Measurements from ENCODE around the gene SERPINA6. TPM values are rescaled to one million over a fixed set of nuclear protein-coding genes. Genes with fewer than 3 reads are reported as not detected.
"Not testable (repeated sequence)": the region's sequence is repeated elsewhere in the genome, so short reads cannot be mapped to it uniquely, and the experiment has no call there.

SERPINA6 gene
- total RNA-seq, 2 donors from 2014 or later: not detected

GRCh38 chr14:94349276-94349675, 26.1 kb upstream of the SERPINA6 start:
- no peaks in the 10 kb centered on the region for H3K9me3 ChIP-seq (ENCODE audit: control insufficient read depth, low read length)
- H3K27me3 Mint-ChIP-seq (ENCODE audit: insufficient read depth): peaks cover 14% of the 10 kb centered on the region
- peaks cover 10% of the 10 kb centered on the region for H3K9me3 Mint-ChIP-seq
- no peaks in the 10 kb centered on the region for H3K4me1 Mint-ChIP-seq
- no peaks in the 10 kb centered on the region for H3K36me3 Mint-ChIP-seq (ENCODE audit: low read depth)
- no peak for TF ChIP-seq CTCF (conservative IDR thresholded peaks at IDR 0.05)
- H3K4me1 ChIP-seq (ENCODE audit: control insufficient read depth, insufficient read depth, low read length): no peaks in the 10 kb centered on the region
- H3K9ac ChIP-seq (ENCODE audit: extremely low read depth, low read length, poor library complexity, severe bottlenecking): no peak overlapping the region
- no peaks in the 10 kb centered on the region for H3K36me3 ChIP-seq (ENCODE audit: control insufficient read depth, insufficient read depth, low read length)
- WGBS, 2 experiments (ENCODE audit: insufficient coverage in 1 of 2, insufficient read length in 1 of 2): 89 to 94% methylated on average over 5 to 7 of the region's 7 CpGs
- no peak overlapping the region for H3K27ac Mint-ChIP-seq
- no peak for DNase-seq
- no peak overlapping the region for H3K4me3 ChIP-seq (ENCODE audit: low read length)
- no peak overlapping the region for H3K4me3 Mint-ChIP-seq
- no peak overlapping the region for H3K27ac ChIP-seq (ENCODE audit: low read depth, low read length)
- H3K27me3 ChIP-seq (ENCODE audit: control insufficient read depth, insufficient read depth, low read length, poor library complexity, severe bottlenecking): no peaks in the 10 kb centered on the region

DNA sequence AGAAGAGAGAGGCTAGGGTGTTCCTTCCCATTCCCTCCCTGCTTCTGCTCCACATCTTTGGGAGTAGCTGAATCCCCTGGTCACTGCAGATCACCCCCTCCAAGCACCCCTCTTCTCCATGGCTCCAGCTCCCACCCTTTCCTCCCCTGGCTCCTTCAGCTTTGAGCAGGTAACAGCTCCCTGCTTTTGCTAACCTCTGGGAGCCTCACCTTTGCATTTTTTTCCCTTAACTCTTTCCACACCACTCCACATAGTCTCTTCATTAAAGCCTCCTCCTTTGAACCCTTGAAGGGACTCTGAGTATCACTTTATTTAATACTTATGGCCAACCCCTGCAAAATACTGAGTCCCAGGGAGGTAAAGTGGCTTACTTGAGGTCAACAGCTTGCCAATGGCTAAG, 25.7 kb upstream of the SERPINA6 start:
- H3K4me3 ChIP-seq (ENCODE audit: low read length): no peak overlapping the region
- H3K9me3 Mint-ChIP-seq: peaks cover 10% of the 10 kb centered on the region

DNA sequence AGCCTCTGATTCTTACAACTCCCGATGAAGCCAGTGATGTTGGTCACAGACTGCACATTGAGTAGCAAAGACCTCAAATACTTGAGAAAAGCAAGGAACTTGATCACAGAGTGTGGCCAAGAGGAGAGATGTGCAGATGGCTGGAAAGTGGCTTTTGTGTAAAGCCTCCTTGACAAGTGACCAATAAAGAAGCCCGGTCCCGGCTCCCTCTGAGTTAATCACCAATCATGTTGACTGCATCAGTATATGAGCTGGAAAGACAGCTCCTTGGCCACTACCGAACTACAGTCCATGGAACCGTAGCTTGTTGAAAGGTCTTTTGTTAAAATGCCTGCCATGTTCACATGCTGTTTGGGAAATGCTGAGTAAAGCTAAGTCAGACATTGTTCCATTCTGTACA, 23.7 kb upstream of the SERPINA6 start:
- Histone ChIP-seq H3K4me3 (ENCODE audit: low read length) (no peak overlapping the region), H3K4me1 (ENCODE audit: control insufficient read depth, insufficient read depth, low read length) (no peaks in the 10 kb centered on the region), H3K36me3 (ENCODE audit: control insufficient read depth, insufficient read depth, low read length) (no peaks in the 10 kb centered on the region), H3K9me3 (ENCODE audit: control insufficient read depth, low read length) (no peaks in the 10 kb centered on the region), H3K27ac (ENCODE audit: low read depth, low read length) (no peak overlapping the region), H3K9ac (ENCODE audit: extremely low read depth, low read length, poor library complexity, severe bottlenecking) (no peak overlapping the region), H3K27me3 (ENCODE audit: control insufficient read depth, insufficient read depth, low read length, poor library complexity, severe bottlenecking) (no peaks in the 10 kb centered on the region)
- no peak for DNase-seq
- Mint-ChIP-seq H3K4me1 (no peaks in the 10 kb centered on the region), H3K36me3 (ENCODE audit: low read depth) (no peaks in the 10 kb centered on the region), H3K4me3 (no peak overlapping the region), H3K27me3 (ENCODE audit: insufficient read depth) (peaks cover 16% of the 10 kb centered on the region), H3K9me3 (no peaks in the 10 kb centered on the region), H3K27ac (no peak overlapping the region)
- TF ChIP-seq CTCF (conservative IDR thresholded peaks at IDR 0.05): no peak
- WGBS, 2 experiments (ENCODE audit: insufficient coverage in 1 of 2, insufficient read length in 1 of 2): 96 to 97% methylated on average over 5 of the region's 5 CpGs

More for the DNA sequence above, 25.7 kb upstream of the SERPINA6 start:
- no peak overlapping the region for H3K27ac Mint-ChIP-seq
- no peaks in the 10 kb centered on the region for H3K36me3 ChIP-seq (ENCODE audit: control insufficient read depth, insufficient read depth, low read length)
- H3K9ac ChIP-seq (ENCODE audit: extremely low read depth, low read length, poor library complexity, severe bottlenecking): no peak overlapping the region
- H3K36me3 Mint-ChIP-seq (ENCODE audit: low read depth): no peaks in the 10 kb centered on the region
- H3K4me3 Mint-ChIP-seq: no peak overlapping the region
- H3K27ac ChIP-seq (ENCODE audit: low read depth, low read length): no peak overlapping the region
- H3K4me1 ChIP-seq (ENCODE audit: control insufficient read depth, insufficient read depth, low read length): no peaks in the 10 kb centered on the region
- no peaks in the 10 kb centered on the region for H3K4me1 Mint-ChIP-seq
- no peaks in the 10 kb centered on the region for H3K9me3 ChIP-seq (ENCODE audit: control insufficient read depth, low read length)
- no peak for TF ChIP-seq CTCF (conservative IDR thresholded peaks at IDR 0.05)
- H3K27me3 ChIP-seq (ENCODE audit: control insufficient read depth, insufficient read depth, low read length, poor library complexity, severe bottlenecking): no peaks in the 10 kb centered on the region
- H3K27me3 Mint-ChIP-seq (ENCODE audit: insufficient read depth): peaks cover 15% of the 10 kb centered on the region
- no peak for DNase-seq

- H3K4me3 ChIP-seq (ENCODE audit: low read length); H3K4me1 ChIP-seq (ENCODE audit: control insufficient read depth, insufficient read depth, low read length); H3K4me1 Mint-ChIP-seq; H3K27ac ChIP-seq (ENCODE audit: low read depth, low read length); H3K9me3 Mint-ChIP-seq; H3K9ac ChIP-seq (ENCODE audit: extremely low read depth, low read length, poor library complexity, severe bottlenecking); H3K9me3 ChIP-seq (ENCODE audit: control insufficient read depth, low read length); H3K36me3 ChIP-seq (ENCODE audit: control insufficient read depth, insufficient read depth, low read length); DNase-seq; H3K36me3 Mint-ChIP-seq (ENCODE audit: low read depth); H3K27ac Mint-ChIP-seq; H3K4me3 Mint-ChIP-seq; H3K27me3 ChIP-seq (ENCODE audit: control insufficient read depth, insufficient read depth, low read length, poor library complexity, severe bottlenecking): not testable (repeated sequence)
- WGBS, 2 experiments (ENCODE audit: insufficient coverage in 1 of 2, insufficient read length in 1 of 2): 87 to 92% methylated on average over 7 to 20 of the region's 24 CpGs
- H3K27me3 Mint-ChIP-seq (ENCODE audit: insufficient read depth): peaks cover 18% of the 10 kb centered on the region
Measured at GRCh38 chr14:94346065-94346786, 23.1 kb upstream of the SERPINA6 start.
